Measurements from ENCODE around the gene CDC34. TPM values are rescaled to one million over a fixed set of nuclear protein-coding genes. Genes with fewer than 3 reads are reported as not detected.

The CDC34 gene
- total RNA-seq, 1 experiment from 2014 or later = 87.4 TPM

DNA sequence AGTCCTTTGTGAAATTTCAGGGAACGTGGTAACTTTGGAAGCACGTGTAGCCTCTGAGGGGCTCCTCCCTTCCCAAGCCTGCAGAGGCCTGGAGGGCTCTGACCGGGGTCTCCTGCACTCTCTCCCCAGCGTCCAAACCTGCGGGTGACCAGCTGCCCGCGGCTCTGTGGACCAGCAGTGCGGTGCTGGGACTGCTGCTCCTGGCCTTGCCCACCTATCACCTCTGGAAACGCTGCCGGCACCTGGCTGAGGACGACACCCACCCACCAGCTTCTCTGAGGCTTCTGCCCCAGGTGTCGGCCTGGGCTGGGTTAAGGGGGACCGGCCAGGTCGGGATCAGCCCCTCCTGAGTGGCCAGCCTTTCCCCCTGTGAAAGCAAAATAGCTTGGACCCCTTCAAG lies 26.9 kb upstream of the CDC34 start:
- CTCF ChIA-PET = no interaction called here
- no peak for TF ChIP-seq SIN3A (IDR thresholded peaks at IDR 0.05; ENCODE audit: low read depth)
- no peak for TF ChIP-seq YY1 (IDR thresholded peaks at IDR 0.05; ENCODE audit: extremely low read depth, insufficient replicate concordance, low read depth, low read length)
- no peak for TF ChIP-seq CBX3 (IDR thresholded peaks at IDR 0.05; ENCODE audit: low read depth)
- no peak overlapping the region for H3K27ac ChIP-seq (ENCODE audit: low read depth, low read length)
- intact Hi-C loops (cut with micrococcal nuclease) = loop anchor here (10.0 kb wide), 1 partner anchor 120 kb away; no protein-coding TSS in a partner anchor
- no peak for ATAC-seq
- no peak for DNase-seq (ENCODE audit: low read depth, low spot score)
- no TSS peak for BruUV-seq (replicated peaks)
- H3K4me2 ChIP-seq (ENCODE audit: low read length) = no peak overlapping the region
- H3K9me3 ChIP-seq (ENCODE audit: control insufficient read depth in 1 of 2, insufficient read depth in 1 of 2, low read depth in 1 of 2, low read length in 2 of 2) = no peaks in the 10 kb centered on the region
- no peaks in the 10 kb centered on the region for H3K9me2 ChIP-seq (ENCODE audit: insufficient read depth)
- H3K9ac ChIP-seq (ENCODE audit: low read length) = no peak overlapping the region
- H3K4me3 ChIP-seq (replicated peaks in 1 of 2; ENCODE audit: low read depth in 1 of 2, low read length in 2 of 2) = no peak overlapping the region
- H3K79me2 ChIP-seq (ENCODE audit: insufficient read depth, low read length) = peaks cover 11% of the 10 kb centered on the region; the same call in 1 of the 2 replicates
- peaks cover 0 to 3% of the 10 kb centered on the region in 2 experiments; a peak in 1 of 4 replicates for H3K36me3 ChIP-seq (ENCODE audit: control insufficient read depth in 1 of 2, insufficient read depth in 2 of 2, low read length in 2 of 2)
- RAD21 ChIA-PET (ENCODE audit: low non-redundant PET in 1 of 2, low total read pairs in 2 of 2, uncharacterized antibody in 2 of 2, unreplicated experiment in 2 of 2) = no interaction called here
- POLR2A ChIA-PET = no interaction called here
- no peak overlapping the region for H2AFZ ChIP-seq (ENCODE audit: low read depth, low read length, poor library complexity, severe bottlenecking)
- H3K27me3 ChIP-seq (ENCODE audit: insufficient read depth, low read length) = no peaks in the 10 kb centered on the region
- peaks cover 8 to 22% of the 10 kb centered on the region in 2 experiments for H3K4me1 ChIP-seq (ENCODE audit: control insufficient read depth in 1 of 2, insufficient read depth in 2 of 2, low read length in 2 of 2)
- H4K20me1 ChIP-seq (ENCODE audit: insufficient read depth) = no peaks in the 10 kb centered on the region

DNA sequence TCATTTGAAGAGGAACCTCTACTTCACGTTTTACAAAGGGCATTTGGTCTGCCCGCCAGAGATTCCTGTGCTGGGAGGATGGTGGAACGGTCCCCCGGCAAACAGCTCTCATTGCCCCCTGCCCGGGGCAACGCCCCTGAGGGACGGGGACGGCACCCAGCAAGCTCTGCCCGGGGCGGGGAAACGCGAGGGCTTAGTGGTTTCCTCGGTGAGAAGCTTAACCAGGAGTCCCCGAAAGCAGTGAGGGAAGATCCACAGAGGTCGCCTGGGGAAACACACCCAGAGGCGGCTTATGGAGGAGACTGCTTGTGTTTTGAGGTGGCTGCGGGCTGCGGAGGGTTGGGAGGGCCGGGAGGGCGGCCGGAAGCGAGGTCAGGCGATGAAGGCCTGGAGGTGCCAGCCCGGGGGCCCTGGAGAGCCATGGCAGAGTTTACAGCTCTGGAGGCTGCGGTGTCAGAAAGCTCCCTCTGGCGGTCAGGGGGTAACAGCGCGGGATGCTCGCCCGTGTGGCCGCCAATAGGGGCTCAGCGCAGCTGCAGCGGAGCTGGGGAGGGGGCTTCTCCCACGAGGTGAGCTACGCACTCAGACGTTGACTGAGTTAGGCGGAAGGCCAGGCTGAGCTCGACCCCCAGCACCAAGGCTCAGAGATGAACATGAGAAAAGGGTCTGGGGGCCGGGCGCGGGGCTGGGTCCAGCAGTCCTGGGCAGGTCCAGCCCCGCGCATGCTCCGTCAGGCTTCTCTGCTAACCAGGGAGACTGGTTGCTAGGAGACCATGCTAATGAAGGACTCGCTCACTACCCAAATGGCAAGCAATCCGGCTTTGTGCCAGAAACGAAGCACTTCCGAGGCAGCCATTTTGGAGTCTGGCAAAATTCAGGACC lies 24.9 kb upstream of the CDC34 start:
- Histone ChIP-seq H3K79me2 (ENCODE audit: insufficient read depth, low read length) (peaks cover 11% of the 10 kb centered on the region; the same call in 1 of the 2 replicates), H3K36me3 (ENCODE audit: control insufficient read depth in 1 of 2, insufficient read depth in 2 of 2, low read length in 2 of 2) (peaks cover 0 to 5% of the 10 kb centered on the region in 2 experiments; a peak in 1 of 4 replicates), H3K9me2 (ENCODE audit: insufficient read depth) (no peaks in the 10 kb centered on the region), H3K27ac (ENCODE audit: low read depth, low read length) (peak overlapping the region; percentile 91), H4K20me1 (ENCODE audit: insufficient read depth) (no peaks in the 10 kb centered on the region), H3K4me2 (ENCODE audit: low read length) (peak overlapping the region; percentile 85), H3K9ac (ENCODE audit: low read length) (peak overlapping the region; percentile 97), H2AFZ (ENCODE audit: low read depth, low read length, poor library complexity, severe bottlenecking) (peak overlapping the region; percentile 40), H3K4me3 (replicated peaks in 1 of 2; ENCODE audit: low read depth in 1 of 2, low read length in 2 of 2) (peak overlapping the region; percentile 89 to 97), H3K27me3 (ENCODE audit: insufficient read depth, low read length) (no peaks in the 10 kb centered on the region), H3K9me3 (ENCODE audit: control insufficient read depth in 1 of 2, insufficient read depth in 1 of 2, low read depth in 1 of 2, low read length in 2 of 2) (no peaks in the 10 kb centered on the region), H3K4me1 (ENCODE audit: control insufficient read depth in 1 of 2, insufficient read depth in 2 of 2, low read length in 2 of 2) (peaks cover 19 to 40% of the 10 kb centered on the region in 2 experiments)
- ChIA-PET POLR2A (interaction anchor here (0.8 to 1.5 kb wide), 6 partner anchors 8 to 26 kb away, joined by 3 to 5 read pairs (median 4); partner anchors contain the start of genes CDC34 and MADCAM1), CTCF (interaction anchor here (0.6 to 1.9 kb wide), 14 partner anchors 9 to 479 kb away, joined by 3 to 29 read pairs (median 4); partner anchors contain the start of genes MADCAM1 and SHC2), RAD21 (ENCODE audit: low non-redundant PET in 1 of 2, low total read pairs in 2 of 2, uncharacterized antibody in 2 of 2, unreplicated experiment in 2 of 2) (interaction anchor here in 1 of 2 experiments (0.6 kb wide), 1 partner anchor 66 kb away, joined by 3 read pairs; the partner anchor contains the start of gene BSG)
- intact Hi-C loops (cut with micrococcal nuclease) = loop anchor here (10.0 kb wide), 1 partner anchor 122 kb away; no protein-coding TSS in a partner anchor
- ATAC-seq (peak; percentile 77), DNase-seq (ENCODE audit: low read depth, low spot score) (peak; percentile 99)
- TSS peak; percentile 57 for BruUV-seq (replicated peaks)
- TF ChIP-seq RAD21 (IDR thresholded peaks at IDR 0.05; ENCODE audit: low read depth) = peak; percentile 74
- no peak for TF ChIP-seq CBX3 (IDR thresholded peaks at IDR 0.05; ENCODE audit: low read depth)
- no peak for TF ChIP-seq EZH2phosphoT487 (IDR thresholded peaks at IDR 0.05; ENCODE audit: borderline replicate concordance)
- peak; percentile 71 for TF ChIP-seq YY1 (IDR thresholded peaks at IDR 0.05; ENCODE audit: extremely low read depth, insufficient replicate concordance, low read depth, low read length)
- TF ChIP-seq JUND (IDR thresholded peaks at IDR 0.05) = no peak
- TF ChIP-seq, protein P1, sequence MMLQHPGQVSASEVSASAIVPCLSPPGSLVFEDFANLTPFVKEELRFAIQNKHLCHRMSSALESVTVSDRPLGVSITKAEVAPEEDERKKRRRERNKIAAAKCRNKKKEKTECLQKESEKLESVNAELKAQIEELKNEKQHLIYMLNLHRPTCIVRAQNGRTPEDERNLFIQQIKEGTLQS (IDR thresholded peaks at IDR 0.05) = no peak
- TF ChIP-seq SRF (IDR thresholded peaks at IDR 0.05; ENCODE audit: low read depth) = peak; percentile 82
- no peak for TF ChIP-seq ELF1 (IDR thresholded peaks at IDR 0.05; ENCODE audit: borderline replicate concordance, low read depth)
- peak; percentile 45 for TF ChIP-seq POLR2A (IDR thresholded peaks at IDR 0.05; ENCODE audit: borderline replicate concordance, extremely low read depth, insufficient read depth, insufficient read length)
- TF ChIP-seq, protein P2, sequence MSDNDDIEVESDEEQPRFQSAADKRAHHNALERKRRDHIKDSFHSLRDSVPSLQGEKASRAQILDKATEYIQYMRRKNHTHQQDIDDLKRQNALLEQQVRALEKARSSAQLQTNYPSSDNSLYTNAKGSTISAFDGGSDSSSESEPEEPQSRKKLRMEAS (IDR thresholded peaks at IDR 0.05) = no peak
- TF ChIP-seq POLR2AphosphoS5 (IDR thresholded peaks at IDR 0.05; ENCODE audit: low read depth, low read length) = peak; percentile 54
- TF ChIP-seq, protein P3, sequence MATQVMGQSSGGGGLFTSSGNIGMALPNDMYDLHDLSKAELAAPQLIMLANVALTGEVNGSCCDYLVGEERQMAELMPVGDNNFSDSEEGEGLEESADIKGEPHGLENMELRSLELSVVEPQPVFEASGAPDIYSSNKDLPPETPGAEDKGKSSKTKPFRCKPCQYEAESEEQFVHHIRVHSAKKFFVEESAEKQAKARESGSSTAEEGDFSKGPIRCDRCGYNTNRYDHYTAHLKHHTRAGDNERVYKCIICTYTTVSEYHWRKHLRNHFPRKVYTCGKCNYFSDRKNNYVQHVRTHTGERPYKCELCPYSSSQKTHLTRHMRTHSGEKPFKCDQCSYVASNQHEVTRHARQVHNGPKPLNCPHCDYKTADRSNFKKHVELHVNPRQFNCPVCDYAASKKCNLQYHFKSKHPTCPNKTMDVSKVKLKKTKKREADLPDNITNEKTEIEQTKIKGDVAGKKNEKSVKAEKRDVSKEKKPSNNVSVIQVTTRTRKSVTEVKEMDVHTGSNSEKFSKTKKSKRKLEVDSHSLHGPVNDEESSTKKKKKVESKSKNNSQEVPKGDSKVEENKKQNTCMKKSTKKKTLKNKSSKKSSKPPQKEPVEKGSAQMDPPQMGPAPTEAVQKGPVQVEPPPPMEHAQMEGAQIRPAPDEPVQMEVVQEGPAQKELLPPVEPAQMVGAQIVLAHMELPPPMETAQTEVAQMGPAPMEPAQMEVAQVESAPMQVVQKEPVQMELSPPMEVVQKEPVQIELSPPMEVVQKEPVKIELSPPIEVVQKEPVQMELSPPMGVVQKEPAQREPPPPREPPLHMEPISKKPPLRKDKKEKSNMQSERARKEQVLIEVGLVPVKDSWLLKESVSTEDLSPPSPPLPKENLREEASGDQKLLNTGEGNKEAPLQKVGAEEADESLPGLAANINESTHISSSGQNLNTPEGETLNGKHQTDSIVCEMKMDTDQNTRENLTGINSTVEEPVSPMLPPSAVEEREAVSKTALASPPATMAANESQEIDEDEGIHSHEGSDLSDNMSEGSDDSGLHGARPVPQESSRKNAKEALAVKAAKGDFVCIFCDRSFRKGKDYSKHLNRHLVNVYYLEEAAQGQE (IDR thresholded peaks at IDR 0.05; ENCODE audit: low read depth) = no peak
- peak; percentile 31; the same call in 1 of the 2 replicates for TF ChIP-seq ZFX (IDR thresholded peaks at IDR 0.05)
- TF ChIP-seq EGR1 (IDR thresholded peaks at IDR 0.05; ENCODE audit: low read depth) = no peak
- TF ChIP-seq SIN3A (IDR thresholded peaks at IDR 0.05; ENCODE audit: low read depth) = no peak
- TF ChIP-seq CEBPB (IDR thresholded peaks at IDR 0.05; ENCODE audit: low read depth) = no peak
